Upper lobe of left lung (tissue), 4 donors: ENCODE results near the gene RIOX2.
"Not testable (repeated sequence)": the region's sequence is repeated elsewhere in the genome, so short reads cannot be mapped to it uniquely, and the experiment has no call there.

ENCODE experiments used
- CTCF ChIP-seq, 6 experiments: fragments of 450-650 bp in 4 of 6; fragments of 200-600 bp in 2 of 6; sonication (generic) in 2 of 6; IDR thresholded peaks; one replicate each; pipeline ENCODE4 v1.5.1; 2016 to 2019; ENCODE audit warnings: antibody characterized with exemption in 6 of 6
- EP300 ChIP-seq, 4 donors: sonication (generic); formaldehyde crosslinking; IDR thresholded peaks; one replicate each; pipeline ENCODE4 v1.5.1; 2017; ENCODE audit warnings: antibody characterized with exemption in 4 of 4, control low read depth in 2 of 4

GRCh38 chr3:97910236-97910831 is 61.9 kb downstream of the RIOX2 start:
- TF ChIP-seq EP300, CTCF (IDR thresholded peaks at IDR 0.05): not testable (repeated sequence)
